Measurements from ENCODE around the gene IRAK4. TPM values are rescaled to one million over a fixed set of nuclear protein-coding genes. Genes with fewer than 3 reads are reported as not detected.

The IRAK4 gene
- 21.5 and 37.5 TPM in 2 replicates for total RNA-seq

DNA sequence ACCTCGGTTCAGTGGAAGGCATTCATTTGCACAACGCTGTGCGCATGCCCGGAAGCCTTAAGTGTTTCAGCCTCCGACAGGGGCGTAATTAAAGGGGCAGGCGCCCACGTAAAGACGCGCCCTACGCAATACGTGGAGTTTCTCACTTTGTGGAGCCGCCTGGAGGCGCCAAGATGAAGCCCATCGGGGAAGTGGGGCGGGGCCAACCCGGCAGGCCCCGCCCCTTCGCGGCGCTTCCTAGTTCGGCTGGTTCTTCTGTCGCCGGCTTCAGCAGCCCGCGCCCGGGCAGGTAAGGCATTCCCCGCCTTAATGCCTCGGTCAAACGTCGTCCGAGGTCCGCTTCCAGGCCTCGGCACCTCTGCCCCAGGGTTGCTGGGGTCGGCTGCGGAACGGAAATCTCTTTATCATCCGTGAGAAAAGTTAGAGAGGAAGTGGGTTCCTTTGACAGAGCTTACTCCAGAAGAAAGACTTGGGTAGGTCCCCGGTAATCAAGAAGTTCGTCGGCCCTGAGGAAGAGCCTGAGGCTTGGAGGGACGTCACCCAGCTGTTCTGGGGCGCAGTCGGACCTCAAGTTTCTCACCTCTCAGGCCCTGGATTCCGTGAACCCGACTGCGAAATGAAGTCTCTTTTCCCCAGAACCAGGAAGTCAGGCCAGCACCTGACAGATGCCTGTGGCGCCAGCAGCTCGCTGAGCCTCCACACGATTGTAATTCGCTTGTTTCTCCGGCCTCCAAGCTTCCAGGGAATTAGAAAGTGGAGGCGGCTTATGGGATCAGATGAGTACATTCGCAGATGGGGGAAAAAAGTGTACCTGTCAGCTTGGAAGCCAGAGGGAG, at the start of gene IRAK4, which contains the start of gene PUS7L:
Gene IRAK4 (plus strand): TSS at position 224 of the 836 bp plus-strand sequence. CDS start 9,161 bp downstream, outside the sequence.
Gene PUS7L (minus strand): TSS at position 63 of the 836 bp plus-strand sequence. CDS start 3,545 bp downstream, outside the sequence.

DNA sequence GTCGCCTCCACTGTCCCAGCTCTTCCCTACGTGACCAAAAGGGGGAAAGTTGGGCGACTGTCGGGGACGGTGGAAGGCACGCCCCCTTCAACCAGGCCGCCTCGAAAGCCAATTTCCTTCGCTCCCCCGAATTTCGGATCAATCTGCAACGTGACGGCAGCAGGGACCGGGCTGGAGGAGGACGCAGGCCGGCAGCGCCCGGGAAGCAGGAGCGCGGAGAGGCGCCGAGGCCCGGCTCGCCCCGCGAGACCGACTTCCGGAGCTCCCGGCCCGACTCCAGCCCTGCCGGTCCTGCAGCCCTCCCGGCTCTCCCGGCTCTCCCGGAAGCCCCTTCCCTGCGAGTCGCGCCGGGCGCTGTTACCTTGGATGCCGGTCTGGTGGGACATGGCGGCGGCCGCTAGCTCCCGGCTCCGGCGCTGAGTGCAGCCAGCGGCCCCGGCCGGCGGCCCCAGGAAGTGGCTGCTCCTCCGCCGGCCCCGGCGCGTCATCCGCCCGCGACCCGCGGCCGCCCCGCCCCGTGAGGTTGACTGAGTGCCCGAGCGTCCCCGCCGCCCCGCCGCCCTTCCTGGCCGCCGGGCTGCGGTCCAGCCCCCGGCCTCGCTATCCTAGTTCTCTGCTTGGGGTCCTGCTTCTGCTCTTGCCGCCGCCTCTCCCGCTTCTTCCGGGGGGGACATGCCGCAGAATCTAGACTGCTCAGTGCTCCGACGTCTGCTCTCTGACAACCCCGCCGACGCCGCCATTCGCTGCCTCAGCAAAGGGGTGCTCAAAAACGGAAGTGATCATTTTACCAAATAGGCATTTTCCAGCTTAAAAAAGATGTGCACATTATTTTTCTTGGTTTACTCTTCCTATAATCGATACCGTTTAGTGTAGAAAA, 47.3 kb downstream of the IRAK4 start, which contains the start of gene TWF1:
Gene TWF1 (minus strand): TSS at position 458 of the 877 bp plus-strand sequence. CDS start 72 bp downstream, at position 386.

DNA sequence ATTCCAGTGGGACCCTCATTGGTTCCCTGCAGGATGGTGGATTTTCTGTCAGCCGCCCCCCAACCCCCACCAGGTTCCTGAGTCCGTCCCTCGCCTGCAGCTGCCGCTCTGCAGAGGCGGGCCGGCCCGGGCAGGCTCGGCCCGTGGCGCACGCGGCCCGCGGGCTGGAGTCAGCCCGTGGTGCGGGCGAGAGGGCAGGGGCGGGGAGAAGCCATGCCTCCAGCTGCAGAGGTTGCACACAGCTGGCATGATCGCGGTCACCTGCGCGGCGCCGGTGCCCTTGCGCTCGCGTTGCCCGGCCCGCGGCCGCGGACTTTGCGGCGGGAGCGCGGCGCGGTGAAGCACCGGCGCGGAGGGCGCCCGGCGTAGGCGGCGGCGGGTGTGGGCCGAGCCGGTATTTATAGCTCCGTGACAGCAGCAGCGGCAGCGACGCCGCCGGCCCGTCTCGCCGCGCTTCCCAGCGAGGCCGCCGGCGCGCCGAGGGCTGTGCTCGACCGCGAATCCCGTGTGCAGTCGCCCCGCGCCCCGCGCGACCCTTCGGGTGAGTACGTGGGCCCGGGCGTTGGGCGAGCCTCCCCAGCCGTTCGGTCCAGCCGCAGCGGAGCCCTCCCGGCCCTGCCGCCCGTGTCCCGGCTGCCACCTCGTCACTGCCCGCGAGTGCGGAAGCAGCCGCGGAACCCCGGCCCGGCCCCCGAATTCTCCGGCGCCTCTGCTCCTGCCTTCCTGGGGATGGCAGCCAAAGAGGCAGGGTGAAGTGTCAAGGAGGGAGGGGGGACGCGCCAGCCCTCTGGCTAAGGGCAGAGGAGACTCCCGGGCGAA, 77.1 kb downstream of the IRAK4 start, which contains the start of gene TMEM117:
Gene TMEM117 (plus strand): TSS at position 426 of the 819 bp plus-strand sequence.

Other genes with a start within 250 kb of the IRAK4 start
- gene ADAMTS20, start 206.7 kb upstream of the IRAK4 start, total RNA-seq: not detected in 2 replicates
- gene PUS7L, start 161 bp upstream of the IRAK4 start, total RNA-seq: 27.3 and 44.1 TPM in 2 replicates
- gene TWF1, start 47.4 kb downstream of the IRAK4 start, total RNA-seq: 137 and 161 TPM in 2 replicates
- 9.3 and 10.0 TPM in 2 replicates for gene TMEM117, start 77.1 kb downstream of the IRAK4 start, total RNA-seq